Activated CD8-positive, alpha-beta memory T cell treated with anti-CD3 and anti-CD28 coated beads, Interleukin-2, amount 50 U/mL, for 24 hours (primary cell): ENCODE data around the gene PDIK1L.

Experiments used
- DNase-seq: peaks from one replicate; pipeline ENCODE4 v3.0.0-alpha.2; 2020; ENCODE audit errors: extremely low read depth

The PDIK1L gene

GRCh38 chr1:26122988-26123973, 11.7 kb downstream of the PDIK1L start:
- DNase-seq = no peak

- DNase-seq = no peak
Observed at GRCh38 chr1:26124418-26125331, 13.1 kb downstream of the PDIK1L start.

GRCh38 chr1:26125382-26125781, 13.8 kb downstream of the PDIK1L start:
- DNase-seq = no peak

GRCh38 chr1:26125946-26126320, 14.3 kb downstream of the PDIK1L start:
- DNase-seq = no peak

GRCh38 chr1:26126321-26127084, 14.9 kb downstream of the PDIK1L start:
- DNase-seq = no peak

GRCh38 chr1:26127235-26128163, 15.9 kb downstream of the PDIK1L start:
- DNase-seq = no peak

GRCh38 chr1:26129778-26130177, 18.2 kb downstream of the PDIK1L start:
- no peak for DNase-seq

- DNase-seq = no peak
Observed at GRCh38 chr1:26130695-26131094, 19.1 kb downstream of the PDIK1L start.

GRCh38 chr1:26132128-26132833, 20.7 kb downstream of the PDIK1L start:
- no peak for DNase-seq

- no peak for DNase-seq
Observed at GRCh38 chr1:26132834-26133167, 21.2 kb downstream of the PDIK1L start.

- no peak for DNase-seq
Observed at GRCh38 chr1:26134466-26134865, 22.8 kb downstream of the PDIK1L start.

GRCh38 chr1:26138974-26139558, 27.4 kb downstream of the PDIK1L start:
- DNase-seq = no peak

- DNase-seq = no peak
Observed at GRCh38 chr1:26142159-26142558, 30.5 kb downstream of the PDIK1L start.

GRCh38 chr1:26145041-26145959, 33.7 kb downstream of the PDIK1L start:
- no peak for DNase-seq

- no peak for DNase-seq
Observed at GRCh38 chr1:26145960-26146294, 34.3 kb downstream of the PDIK1L start.

- DNase-seq = no peak
Observed at GRCh38 chr1:26148887-26149286, 37.3 kb downstream of the PDIK1L start.

- no peak for DNase-seq
Observed at GRCh38 chr1:26153966-26154532, 42.4 kb downstream of the PDIK1L start.

GRCh38 chr1:26154750-26155149, 43.1 kb downstream of the PDIK1L start:
- DNase-seq = no peak
